ENCODE results near the gene FADS3.

The FADS3 gene

DNA sequence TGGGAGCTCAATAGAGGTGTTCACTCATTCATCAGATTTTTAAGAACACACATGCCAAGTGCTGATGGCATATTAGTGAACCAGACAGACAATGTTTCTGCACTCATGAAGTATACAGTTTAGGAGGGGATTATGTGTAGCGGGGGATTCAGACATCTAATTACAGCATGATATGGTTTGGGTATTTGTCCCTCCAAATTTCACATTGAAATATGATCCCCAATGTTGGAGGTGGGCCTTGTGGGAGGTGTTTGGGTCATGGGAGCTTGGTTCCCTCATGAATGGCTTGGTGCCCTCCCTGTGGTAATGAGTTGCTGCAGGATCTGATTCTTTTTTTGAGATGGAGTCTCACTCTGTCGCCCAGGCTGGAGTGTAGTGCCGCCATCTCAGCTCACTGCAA lies 34.9 kb upstream of the FADS3 start:
- H3K4me3 ChIP-seq (replicated peaks; ENCODE audit: low read depth, low read length) = no peak overlapping the region
- DNase-seq (ENCODE audit: extremely low read depth, low read depth) = no peak
- TF ChIP-seq, protein P1, sequence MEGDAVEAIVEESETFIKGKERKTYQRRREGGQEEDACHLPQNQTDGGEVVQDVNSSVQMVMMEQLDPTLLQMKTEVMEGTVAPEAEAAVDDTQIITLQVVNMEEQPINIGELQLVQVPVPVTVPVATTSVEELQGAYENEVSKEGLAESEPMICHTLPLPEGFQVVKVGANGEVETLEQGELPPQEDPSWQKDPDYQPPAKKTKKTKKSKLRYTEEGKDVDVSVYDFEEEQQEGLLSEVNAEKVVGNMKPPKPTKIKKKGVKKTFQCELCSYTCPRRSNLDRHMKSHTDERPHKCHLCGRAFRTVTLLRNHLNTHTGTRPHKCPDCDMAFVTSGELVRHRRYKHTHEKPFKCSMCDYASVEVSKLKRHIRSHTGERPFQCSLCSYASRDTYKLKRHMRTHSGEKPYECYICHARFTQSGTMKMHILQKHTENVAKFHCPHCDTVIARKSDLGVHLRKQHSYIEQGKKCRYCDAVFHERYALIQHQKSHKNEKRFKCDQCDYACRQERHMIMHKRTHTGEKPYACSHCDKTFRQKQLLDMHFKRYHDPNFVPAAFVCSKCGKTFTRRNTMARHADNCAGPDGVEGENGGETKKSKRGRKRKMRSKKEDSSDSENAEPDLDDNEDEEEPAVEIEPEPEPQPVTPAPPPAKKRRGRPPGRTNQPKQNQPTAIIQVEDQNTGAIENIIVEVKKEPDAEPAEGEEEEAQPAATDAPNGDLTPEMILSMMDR (IDR thresholded peaks at IDR 0.05; ENCODE audit: low read depth, low read length, missing control alignments) = no peak

- TF ChIP-seq, protein P1 (IDR thresholded peaks at IDR 0.05; ENCODE audit: low read depth, low read length, missing control alignments) = no peak
- DNase-seq (ENCODE audit: extremely low read depth, low read depth) = no peak
- no peak overlapping the region for H3K4me3 ChIP-seq (replicated peaks; ENCODE audit: low read depth, low read length)
Measured at GRCh38 chr11:61925736-61926135, 34.4 kb upstream of the FADS3 start.

DNA sequence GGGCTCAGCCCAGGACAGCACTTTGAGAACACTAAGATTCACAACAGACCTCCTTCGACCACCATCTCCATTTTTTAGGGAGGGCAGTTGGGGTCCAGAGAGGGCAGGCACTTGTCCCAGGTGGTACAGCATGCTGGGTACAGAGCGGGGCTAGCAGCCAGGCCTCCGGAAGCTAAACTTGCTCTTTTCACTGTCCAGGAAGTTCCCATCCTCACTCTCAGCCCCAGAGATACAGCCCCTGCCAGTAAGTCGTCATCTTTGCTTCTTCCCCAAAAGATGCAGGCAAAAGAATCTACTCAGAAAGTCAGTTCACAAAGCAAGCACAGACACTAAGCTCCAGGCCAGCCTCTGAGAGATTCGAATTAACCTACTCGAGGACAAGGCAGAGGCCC lies 32.7 kb upstream of the FADS3 start:
- no peak for DNase-seq (ENCODE audit: extremely low read depth, low read depth)
- TF ChIP-seq, protein P1 (IDR thresholded peaks at IDR 0.05; ENCODE audit: low read depth, low read length, missing control alignments) = no peak
- H3K4me3 ChIP-seq (replicated peaks; ENCODE audit: low read depth, low read length) = no peak overlapping the region

- TF ChIP-seq, protein P1 (IDR thresholded peaks at IDR 0.05; ENCODE audit: low read depth, low read length, missing control alignments) = no peak
- DNase-seq (ENCODE audit: extremely low read depth, low read depth) = peak; percentile 57
- 0 out of 2 replicates have a peak overlapping the region, but pooled peaks have one; percentile 5 for H3K4me3 ChIP-seq (replicated peaks; ENCODE audit: low read depth, low read length)
Measured at GRCh38 chr11:61923166-61924063, 32.1 kb upstream of the FADS3 start.

DNA sequence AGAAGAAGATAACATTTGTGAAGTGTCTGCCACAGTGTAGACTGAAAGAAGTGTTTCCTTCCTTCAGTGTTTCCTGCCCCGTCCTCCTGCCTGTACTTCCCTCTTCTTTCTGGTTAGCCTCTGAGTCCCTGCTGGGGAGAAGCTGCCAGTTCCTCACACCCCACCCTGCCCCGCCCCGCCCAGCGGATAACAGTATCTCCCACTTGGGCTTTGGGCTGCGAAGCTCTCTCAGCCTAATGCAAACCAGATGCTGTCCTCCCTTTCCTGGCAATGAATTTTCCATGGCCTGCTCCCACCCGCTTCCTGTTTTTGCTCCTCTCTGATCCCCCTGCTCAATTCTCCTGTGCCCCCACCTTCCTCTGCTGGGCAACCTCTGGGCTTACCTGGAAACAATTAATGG lies 31.2 kb upstream of the FADS3 start:
- H3K4me3 ChIP-seq (replicated peaks; ENCODE audit: low read depth, low read length) = no peak overlapping the region
- TF ChIP-seq, protein P1 (IDR thresholded peaks at IDR 0.05; ENCODE audit: low read depth, low read length, missing control alignments) = no peak
- DNase-seq (ENCODE audit: extremely low read depth, low read depth) = peak; percentile 91

DNA sequence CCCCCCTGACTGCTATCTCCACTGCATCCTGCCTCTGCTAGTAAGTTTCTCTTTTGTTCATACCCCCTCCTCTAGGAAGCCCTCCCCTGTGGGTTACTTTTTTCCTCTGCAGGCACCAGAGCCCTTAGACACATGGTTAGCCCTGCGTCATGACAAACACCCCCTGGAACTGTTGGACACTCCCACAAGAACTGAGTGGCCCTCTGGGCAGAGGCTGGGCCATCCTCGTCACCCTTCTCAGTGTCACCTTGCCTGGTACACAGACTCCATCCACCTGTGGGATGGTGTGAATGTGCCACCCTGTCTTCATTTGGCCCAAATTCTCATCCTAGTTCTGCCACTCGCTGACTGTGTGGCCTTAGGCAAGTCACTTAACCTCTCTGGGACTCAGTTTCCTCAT lies 30.1 kb upstream of the FADS3 start:
- DNase-seq (ENCODE audit: extremely low read depth, low read depth) = no peak
- TF ChIP-seq, protein P1 (IDR thresholded peaks at IDR 0.05; ENCODE audit: low read depth, low read length, missing control alignments) = no peak
- H3K4me3 ChIP-seq (replicated peaks; ENCODE audit: low read depth, low read length) = no peak overlapping the region

Data from HFF-Myc (cell line).